Measurements from ENCODE around the gene GRB10. TPM values are rescaled to one million over a fixed set of nuclear protein-coding genes. Genes with fewer than 3 reads are reported as not detected.

Gene GRB10
- total and polyA plus RNA-seq, 2 of the 8 experiments (the other 6 are each of a cell fraction or from before 2014, with no cell fraction given), result 35.7 to 97.0 TPM

DNA sequence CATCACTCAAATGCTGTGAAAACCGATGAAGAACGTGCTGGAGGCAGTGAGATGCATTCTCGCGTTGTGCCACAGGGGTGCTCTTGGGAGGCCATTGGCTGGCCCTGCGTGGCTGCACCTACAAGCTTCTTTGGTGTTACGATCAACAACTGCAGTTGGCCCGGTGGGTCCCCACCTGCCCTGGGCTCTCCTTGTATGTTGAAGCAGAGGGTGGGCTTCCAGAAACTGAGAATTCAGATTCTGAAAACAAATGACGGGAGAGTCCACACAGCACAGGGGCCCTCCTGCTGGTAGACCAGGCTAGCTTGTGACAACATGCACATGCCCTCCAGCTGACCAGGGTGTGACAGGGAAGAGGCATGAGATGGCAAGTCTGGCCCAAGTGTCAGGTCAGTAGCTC is 193.8 kb downstream of the GRB10 start (continued):
- TF ChIP-seq JUN (IDR thresholded peaks at IDR 0.05; ENCODE audit: low read depth, low read length) (no peak), POU5F1 (IDR thresholded peaks at IDR 0.05; ENCODE audit: low read depth, low read length) (no peak), PHF8 (conservative IDR thresholded peaks at IDR 0.05; ENCODE audit: low read depth, low read length) (no peak), YY1 (IDR thresholded peaks at IDR 0.05; ENCODE audit: low read depth, low read length) (peak; percentile 21; the same call in 1 of the 2 replicates)

All from H1 (cell line).